ENCODE results near the gene URB1.

DNA sequence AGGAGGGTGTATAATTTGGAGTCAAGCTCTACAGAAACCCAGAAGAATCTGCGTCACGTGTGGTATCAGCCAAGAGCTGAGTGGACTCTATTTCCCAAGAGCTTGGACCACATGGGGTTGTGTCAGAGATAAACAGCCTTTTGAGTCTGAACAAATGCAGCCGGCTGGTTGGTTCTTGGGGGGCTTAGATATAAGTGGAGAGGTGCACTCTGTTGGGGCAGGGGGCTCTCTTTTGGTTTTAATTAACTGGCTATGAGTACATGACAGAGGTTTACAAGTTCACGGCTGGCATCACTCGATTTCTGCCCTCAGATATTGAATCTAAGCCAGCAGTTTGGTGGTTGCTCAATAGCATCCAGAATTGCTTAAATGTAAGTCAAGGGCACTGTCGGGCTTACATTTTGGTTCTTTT, 94.7 kb downstream of the URB1 start:
- no peak for TF ChIP-seq POLR2A (IDR thresholded peaks at IDR 0.05; ENCODE audit: low read depth, low read length)
- TF ChIP-seq, protein P1, sequence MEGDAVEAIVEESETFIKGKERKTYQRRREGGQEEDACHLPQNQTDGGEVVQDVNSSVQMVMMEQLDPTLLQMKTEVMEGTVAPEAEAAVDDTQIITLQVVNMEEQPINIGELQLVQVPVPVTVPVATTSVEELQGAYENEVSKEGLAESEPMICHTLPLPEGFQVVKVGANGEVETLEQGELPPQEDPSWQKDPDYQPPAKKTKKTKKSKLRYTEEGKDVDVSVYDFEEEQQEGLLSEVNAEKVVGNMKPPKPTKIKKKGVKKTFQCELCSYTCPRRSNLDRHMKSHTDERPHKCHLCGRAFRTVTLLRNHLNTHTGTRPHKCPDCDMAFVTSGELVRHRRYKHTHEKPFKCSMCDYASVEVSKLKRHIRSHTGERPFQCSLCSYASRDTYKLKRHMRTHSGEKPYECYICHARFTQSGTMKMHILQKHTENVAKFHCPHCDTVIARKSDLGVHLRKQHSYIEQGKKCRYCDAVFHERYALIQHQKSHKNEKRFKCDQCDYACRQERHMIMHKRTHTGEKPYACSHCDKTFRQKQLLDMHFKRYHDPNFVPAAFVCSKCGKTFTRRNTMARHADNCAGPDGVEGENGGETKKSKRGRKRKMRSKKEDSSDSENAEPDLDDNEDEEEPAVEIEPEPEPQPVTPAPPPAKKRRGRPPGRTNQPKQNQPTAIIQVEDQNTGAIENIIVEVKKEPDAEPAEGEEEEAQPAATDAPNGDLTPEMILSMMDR (IDR thresholded peaks at IDR 0.05; ENCODE audit: extremely low read depth in 1 of 2, insufficient read depth in 1 of 2, low read depth in 1 of 2, low read length in 2 of 2), result no peak
- no peak for TF ChIP-seq FOS (IDR thresholded peaks at IDR 0.05; ENCODE audit: borderline replicate concordance, insufficient read depth, low read length)
- TF ChIP-seq EZH2 (IDR thresholded peaks at IDR 0.05; ENCODE audit: borderline replicate concordance, low read depth, low read length, severe bottlenecking), result no peak
- TF ChIP-seq POLR2AphosphoS5 (IDR thresholded peaks at IDR 0.05; ENCODE audit: insufficient read depth, low read depth, low read length), result no peak
- TF ChIP-seq, protein P2, sequence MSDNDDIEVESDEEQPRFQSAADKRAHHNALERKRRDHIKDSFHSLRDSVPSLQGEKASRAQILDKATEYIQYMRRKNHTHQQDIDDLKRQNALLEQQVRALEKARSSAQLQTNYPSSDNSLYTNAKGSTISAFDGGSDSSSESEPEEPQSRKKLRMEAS (IDR thresholded peaks at IDR 0.05; ENCODE audit: insufficient read depth, insufficient read length), result no peak

Measured in endothelial cell of umbilical vein (primary cell).